PC-9 (cell line): Measurements from ENCODE around the gene PRKCB. TPM values are rescaled to one million over a fixed set of nuclear protein-coding genes. Genes with fewer than 3 reads are reported as not detected.

ENCODE experiments used
- BruUV-seq: library from RNA; stranded (reverse); fragments of 400-500 nt; replicated peaks from 2 replicates; lab custom pipeline; 2021; lab: Mats Ljungman, UMichigan
- CTCF ChIA-PET: fragments of 300-600 bp; sonication (Branson Sonifier 250); formaldehyde crosslinking; loops from one replicate; lab custom pipeline; 2022; ENCODE audit warnings: antibody characterized with exemption; lab: Charles Lee
- POLR2A ChIA-PET: fragments of 300-600 bp; sonication (Branson Sonifier 250); formaldehyde crosslinking; loops from one replicate; lab custom pipeline; 2022; ENCODE audit warnings: antibody characterized with exemption; ENCODE audit not compliant: unreplicated experiment; lab: Charles Lee
- DNase-seq, 2 experiments: peaks; one replicate each; pipeline versions ENCODE4 v3.0.0 to v3.0.0-alpha.2; 2015 to 2022; ENCODE audit warnings: mixed read lengths in 1 of 2
- H2AFZ ChIP-seq: fragments of 200-600 bp; sonication (generic); 2 replicates; pipeline ENCODE4 v1.8.1; 2017; ENCODE audit warnings: antibody characterized with exemption
- H3F3A ChIP-seq: fragments of 200-600 bp; sonication (generic); 2 replicates; pipeline ENCODE4 v1.8.1; 2017; ENCODE audit warnings: antibody characterized with exemption, mild to moderate bottlenecking, low read depth; ENCODE audit not compliant: insufficient read depth
- H3K27ac ChIP-seq: fragments of 200-600 bp; sonication (generic); 2 replicates; pipeline ENCODE4 v1.6.1; 2016; ENCODE audit warnings: mixed run types
- H3K27me3 ChIP-seq: fragments of 200-600 bp; sonication (generic); 2 replicates; pipeline ENCODE4 v1.6.1; 2016; ENCODE audit warnings: low read depth, mixed run types; ENCODE audit not compliant: insufficient read depth
- H3K36me3 ChIP-seq: fragments of 200-600 bp; sonication (generic); 2 replicates; pipeline ENCODE4 v1.6.1; 2016; ENCODE audit warnings: low read depth, mixed run types
- H3K4me1 ChIP-seq: fragments of 200-600 bp; sonication (generic); replicated peaks from 2 replicates; pipeline ENCODE4 v1.6.1; 2016; ENCODE audit warnings: mixed run types; ENCODE audit not compliant: insufficient read depth
- H3K4me2 ChIP-seq: fragments of 200-600 bp; sonication (generic); 2 replicates; pipeline ENCODE4 v1.6.1; 2017; ENCODE audit warnings: mixed run types
- H3K4me3 ChIP-seq: fragments of 200-600 bp; sonication (generic); 2 replicates; pipeline ENCODE4 v1.6.1; 2016; ENCODE audit warnings: mixed run types
- H3K79me2 ChIP-seq: fragments of 200-600 bp; sonication (generic); 2 replicates; pipeline ENCODE4 v1.6.1; 2017; ENCODE audit warnings: low read depth, mixed run types
- H3K9me2 ChIP-seq: fragments of 200-600 bp; sonication (generic); 2 replicates; pipeline ENCODE4 v1.8.1; 2017; ENCODE audit warnings: mild to moderate bottlenecking; ENCODE audit not compliant: insufficient read depth
- H3K9me3 ChIP-seq: fragments of 200-600 bp; sonication (generic); 2 replicates; pipeline ENCODE4 v1.8.1; 2016; ENCODE audit warnings: low read depth; ENCODE audit not compliant: insufficient read depth
- H4K20me1 ChIP-seq: fragments of 200-600 bp; sonication (generic); 2 replicates; pipeline ENCODE4 v1.8.1; 2017; ENCODE audit not compliant: insufficient read depth
- EZH2 ChIP-seq: fragments of 200-600 bp; sonication (generic); IDR thresholded peaks from 2 replicates; pipeline ENCODE4 v1.8.0; 2017; ENCODE audit warnings: antibody characterized with exemption, low read depth
- intact Hi-C: fragments of 100-400 bp; cut with micrococcal nuclease; formaldehyde crosslinking; loops from one replicate; pipeline ENCODE4 v1.10.0; 2022; ENCODE audit not compliant: unreplicated experiment
- total RNA-seq: library from RNA; stranded (reverse); gene quantifications from 2 replicates; pipeline ENCODE4 v1.2.3, GENCODE V29; 2021
- TF ChIP-seq, protein P1 (sequence below): fragments of 200-600 bp; sonication (generic); conservative IDR thresholded peaks from 2 replicates; pipeline ENCODE4 v1.6.1; 2017; ENCODE audit warnings: mixed run types, antibody characterized with exemption, mild to moderate bottlenecking, moderate library complexity

PRKCB gene
- total RNA-seq, 1 experiment from 2014 or later = not detected

DNA sequence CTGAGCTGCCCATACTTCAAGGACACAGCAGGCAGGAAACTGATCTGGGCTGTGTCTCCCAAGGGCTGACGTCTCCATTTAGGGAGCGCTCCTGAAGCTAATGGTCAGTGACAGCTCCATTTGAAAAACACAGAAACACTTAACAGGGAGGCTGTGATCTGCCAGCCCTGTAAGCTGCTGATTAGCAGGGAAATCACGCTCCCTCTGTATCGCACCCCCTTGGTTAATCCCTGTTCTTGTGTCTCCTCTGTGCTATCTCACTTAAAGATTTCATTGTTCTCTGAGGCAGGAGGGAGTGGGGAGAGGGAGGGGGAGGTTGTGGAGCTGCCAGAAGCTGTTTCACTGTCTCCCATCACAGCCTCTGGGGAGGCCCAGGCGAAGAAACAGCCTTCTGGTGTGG, 372.9 kb downstream of the PRKCB start:
- Histone ChIP-seq H3K36me3 (no peaks in the 10 kb centered on the region), H3K27me3 (peaks cover 47% of the 10 kb centered on the region), H3K4me2 (no peak overlapping the region), H3K4me1 (no peaks in the 10 kb centered on the region), H2AFZ (no peak overlapping the region), H3K4me3 (no peak overlapping the region), H3F3A (no peaks in the 10 kb centered on the region), H3K9me2 (no peaks in the 10 kb centered on the region), H4K20me1 (no peaks in the 10 kb centered on the region), H3K27ac (no peak overlapping the region), H3K79me2 (no peaks in the 10 kb centered on the region), H3K9me3 (no peaks in the 10 kb centered on the region)
- ChIA-PET CTCF (no interaction called here), POLR2A (no interaction called here)
- no peak for TF ChIP-seq EZH2
- TF ChIP-seq, protein P1, sequence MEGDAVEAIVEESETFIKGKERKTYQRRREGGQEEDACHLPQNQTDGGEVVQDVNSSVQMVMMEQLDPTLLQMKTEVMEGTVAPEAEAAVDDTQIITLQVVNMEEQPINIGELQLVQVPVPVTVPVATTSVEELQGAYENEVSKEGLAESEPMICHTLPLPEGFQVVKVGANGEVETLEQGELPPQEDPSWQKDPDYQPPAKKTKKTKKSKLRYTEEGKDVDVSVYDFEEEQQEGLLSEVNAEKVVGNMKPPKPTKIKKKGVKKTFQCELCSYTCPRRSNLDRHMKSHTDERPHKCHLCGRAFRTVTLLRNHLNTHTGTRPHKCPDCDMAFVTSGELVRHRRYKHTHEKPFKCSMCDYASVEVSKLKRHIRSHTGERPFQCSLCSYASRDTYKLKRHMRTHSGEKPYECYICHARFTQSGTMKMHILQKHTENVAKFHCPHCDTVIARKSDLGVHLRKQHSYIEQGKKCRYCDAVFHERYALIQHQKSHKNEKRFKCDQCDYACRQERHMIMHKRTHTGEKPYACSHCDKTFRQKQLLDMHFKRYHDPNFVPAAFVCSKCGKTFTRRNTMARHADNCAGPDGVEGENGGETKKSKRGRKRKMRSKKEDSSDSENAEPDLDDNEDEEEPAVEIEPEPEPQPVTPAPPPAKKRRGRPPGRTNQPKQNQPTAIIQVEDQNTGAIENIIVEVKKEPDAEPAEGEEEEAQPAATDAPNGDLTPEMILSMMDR = no peak
- intact Hi-C loops = no loop called here
- no TSS peak for BruUV-seq
- DNase-seq = no peak

DNA sequence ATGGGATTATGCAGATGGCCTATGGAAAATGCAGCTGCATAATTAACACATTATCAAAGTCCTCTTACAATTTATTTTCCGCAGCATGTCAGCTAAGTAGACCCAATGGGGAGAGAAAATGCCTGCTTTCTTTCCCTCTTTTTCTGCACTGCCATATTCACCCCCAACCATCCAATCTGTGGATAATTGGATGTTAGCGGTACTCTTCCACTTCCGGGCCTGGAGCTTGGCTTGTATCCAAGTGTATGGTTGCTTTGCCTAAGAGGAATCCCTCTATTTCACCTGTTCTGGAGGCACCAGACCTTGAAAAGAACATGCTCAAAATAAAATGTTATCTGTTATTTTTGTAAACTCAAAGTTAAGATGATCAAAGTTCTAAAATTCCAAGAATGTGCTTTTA, 379.2 kb downstream of the PRKCB start:
- no TSS peak for BruUV-seq
- H2AFZ ChIP-seq = no peak overlapping the region
- POLR2A ChIA-PET = no interaction called here

DNA sequence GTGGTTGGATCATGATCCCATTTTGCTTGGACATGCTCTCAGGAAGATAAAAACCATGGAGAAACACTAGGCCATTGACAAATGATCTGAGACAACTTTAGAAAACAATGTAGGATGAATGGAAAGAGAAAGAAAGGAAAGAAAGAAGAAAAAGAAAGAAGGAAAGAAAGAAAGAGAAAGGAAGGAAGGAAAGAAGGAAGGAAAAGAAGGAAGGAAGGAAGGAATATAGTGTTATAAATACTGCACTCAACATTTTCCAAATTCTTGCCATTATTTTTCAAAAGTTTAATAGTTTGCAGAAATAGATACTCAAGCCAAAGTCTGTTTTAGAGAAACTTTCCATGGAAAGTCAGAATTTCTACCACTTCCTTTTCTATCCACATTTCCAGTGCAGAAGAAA, 381.2 kb downstream of the PRKCB start:
- Histone ChIP-seq H3K4me1 (no peaks in the 10 kb centered on the region), H3K36me3 (no peaks in the 10 kb centered on the region), H2AFZ (no peak overlapping the region), H3F3A (no peaks in the 10 kb centered on the region), H3K4me3 (no peak overlapping the region), H3K9me3 (no peaks in the 10 kb centered on the region), H3K4me2 (no peak overlapping the region), H3K27ac (no peak overlapping the region), H3K79me2 (no peaks in the 10 kb centered on the region), H3K9me2 (no peaks in the 10 kb centered on the region), H3K27me3 (peaks cover 61% of the 10 kb centered on the region), H4K20me1 (no peaks in the 10 kb centered on the region)
- POLR2A ChIA-PET = no interaction called here
- BruUV-seq = no TSS peak
- CTCF ChIA-PET = no interaction called here
- TF ChIP-seq EZH2 = no peak
- TF ChIP-seq, protein P1 = no peak
- DNase-seq = no peak
- intact Hi-C loops = no loop called here

More for the DNA sequence above, 379.2 kb downstream of the PRKCB start:
- H3K36me3 ChIP-seq = no peaks in the 10 kb centered on the region
- CTCF ChIA-PET = no interaction called here
- peaks cover 76% of the 10 kb centered on the region for H3K27me3 ChIP-seq
- intact Hi-C loops = no loop called here
- DNase-seq = no peak
- TF ChIP-seq EZH2 = no peak
- TF ChIP-seq, protein P1 = no peak
- no peak overlapping the region for H3K4me2 ChIP-seq
- no peaks in the 10 kb centered on the region for H3K9me3 ChIP-seq
- H3K27ac ChIP-seq = no peak overlapping the region
- no peak overlapping the region for H3K4me3 ChIP-seq
- no peaks in the 10 kb centered on the region for H4K20me1 ChIP-seq
- no peaks in the 10 kb centered on the region for H3K9me2 ChIP-seq
- no peaks in the 10 kb centered on the region for H3K79me2 ChIP-seq
- no peaks in the 10 kb centered on the region for H3K4me1 ChIP-seq
- H3F3A ChIP-seq = no peaks in the 10 kb centered on the region
